RWPE2 (cell line): ENCODE data around the gene NEUROD4.

Source experiments
- ATAC-seq: fragments of 200-7000 bp; cut with Tn5 transposase; 3 replicates; pipeline ENCODE4 v1.9.1; 2021; ENCODE audit warnings: low read depth
- DNase-seq: peaks from one replicate; pipeline ENCODE4 v3.0.0-alpha.2; 2020; ENCODE audit warnings: low spot score
- H3K27ac ChIP-seq: fragments of 450-650 bp; 2 replicates; pipeline ENCODE4 v1.5.1; 2017; ENCODE audit warnings: mild to moderate bottlenecking; ENCODE audit not compliant: poor library complexity, severe bottlenecking
- H3K27me3 ChIP-seq: fragments of 250-450 bp; sonication (Bioruptor Pico); 2 replicates; pipeline ENCODE4 v1.5.1; 2021; ENCODE audit warnings: mild to moderate bottlenecking, moderate library complexity; ENCODE audit not compliant: insufficient read depth, poor library complexity, severe bottlenecking
- H3K36me3 ChIP-seq: fragments of 250-450 bp; sonication (Bioruptor Pico); 2 replicates; pipeline ENCODE4 v1.5.1; 2020; ENCODE audit warnings: low read depth, mild to moderate bottlenecking, moderate library complexity
- H3K4me1 ChIP-seq: fragments of 250-450 bp; sonication (Bioruptor Pico); 2 replicates; pipeline ENCODE4 v1.5.1; 2021; ENCODE audit warnings: mild to moderate bottlenecking, moderate library complexity; ENCODE audit not compliant: insufficient read depth, poor library complexity, severe bottlenecking
- H3K4me3 ChIP-seq: fragments of 250-450 bp; sonication (Bioruptor Pico); 2 replicates; pipeline ENCODE4 v1.5.1; 2021; ENCODE audit warnings: mild to moderate bottlenecking, moderate library complexity; ENCODE audit not compliant: severe bottlenecking
- H3K9me3 ChIP-seq: fragments of 250-450 bp; sonication (Bioruptor Pico); 2 replicates; pipeline ENCODE4 v1.5.1; 2021; ENCODE audit warnings: mild to moderate bottlenecking, moderate library complexity; ENCODE audit not compliant: severe bottlenecking
- CTCF ChIP-seq: fragments of 450-650 bp; IDR thresholded peaks from one replicate; pipeline ENCODE4 v1.5.1; 2017; ENCODE audit warnings: mild to moderate bottlenecking, moderate library complexity; ENCODE audit not compliant: poor library complexity, severe bottlenecking

Gene NEUROD4

GRCh38 chr12:54975875-54976274 lies 43.9 kb upstream of the NEUROD4 start:
- Histone ChIP-seq H3K36me3 (no peaks in the 10 kb centered on the region), H3K27me3 (peaks cover 15% of the 10 kb centered on the region), H3K9me3 (no peaks in the 10 kb centered on the region), H3K27ac (no peak overlapping the region), H3K4me3 (no peak overlapping the region), H3K4me1 (no peaks in the 10 kb centered on the region)
- no peak for TF ChIP-seq CTCF
- DNase-seq (no peak), ATAC-seq (no peak)

GRCh38 chr12:54977155-54977554 lies 42.6 kb upstream of the NEUROD4 start:
- Histone ChIP-seq H3K4me3 (no peak overlapping the region), H3K9me3 (no peaks in the 10 kb centered on the region), H3K4me1 (no peaks in the 10 kb centered on the region), H3K36me3 (no peaks in the 10 kb centered on the region), H3K27me3 (peaks cover 9% of the 10 kb centered on the region), H3K27ac (no peak overlapping the region)
- peak; percentile 48; the same call in 1 of the 3 replicates for ATAC-seq
- DNase-seq, result no peak
- no peak for TF ChIP-seq CTCF

GRCh38 chr12:54977857-54978256 lies 41.9 kb upstream of the NEUROD4 start:
- Histone ChIP-seq H3K36me3 (no peaks in the 10 kb centered on the region), H3K9me3 (no peaks in the 10 kb centered on the region), H3K4me3 (no peak overlapping the region), H3K27ac (no peak overlapping the region), H3K4me1 (no peaks in the 10 kb centered on the region), H3K27me3 (peaks cover 9% of the 10 kb centered on the region)
- TF ChIP-seq CTCF, result no peak
- no peak for DNase-seq
- ATAC-seq, result no peak

DNA sequence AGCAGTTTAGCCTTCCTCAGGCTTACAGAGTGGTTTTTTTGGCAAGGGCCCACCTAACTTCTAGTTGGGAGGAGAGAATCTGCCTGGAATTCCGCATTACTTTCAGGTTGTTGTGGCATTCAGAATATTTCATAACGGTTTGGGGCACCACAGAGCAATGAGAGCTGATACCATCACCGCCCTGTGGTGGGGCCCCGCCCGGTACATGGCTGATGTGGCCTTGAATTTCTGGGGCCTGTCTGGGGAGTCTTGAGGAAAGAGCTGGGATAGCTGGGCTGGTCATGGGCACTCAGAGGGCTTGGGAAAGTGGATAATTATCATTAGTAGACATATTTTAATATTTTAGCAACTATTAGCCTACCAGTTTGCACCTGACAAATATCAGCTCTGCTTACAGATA lies 39.4 kb upstream of the NEUROD4 start:
- H3K36me3 ChIP-seq, result no peaks in the 10 kb centered on the region

More for the DNA sequence above, 39.4 kb upstream of the NEUROD4 start:
- Histone ChIP-seq H3K4me1 (no peaks in the 10 kb centered on the region), H3K27ac (no peak overlapping the region), H3K27me3 (peaks cover 5% of the 10 kb centered on the region), H3K4me3 (no peak overlapping the region), H3K9me3 (no peaks in the 10 kb centered on the region)
- ATAC-seq (no peak), DNase-seq (no peak)
- no peak for TF ChIP-seq CTCF
